Pancreas (tissue), 10 donors: ENCODE measurements around the gene TRAF6. TPM values are rescaled to one million over a fixed set of nuclear protein-coding genes. Genes with fewer than 3 reads are reported as not detected.

Experiments used
- ATAC-seq, 4 donors: fragments of 200-7000 bp; cut with Tn5 transposase; one replicate each; pipeline versions ENCODE4 v1.8.0 to v1.9.1; 2020; ENCODE audit warnings: mild to moderate bottlenecking in 4 of 4, moderate library complexity in 4 of 4
- DNase-seq, 6 donors: peaks; one replicate each; pipeline ENCODE4 v3.0.0-alpha.2; 2020
- FAIRE-seq: peaks from 2 replicates; lab custom pipeline; 2012; peaks lifted over from hg19 to GRCh38; lab: Jason Lieb, UNC
- H3K27ac ChIP-seq, 4 donors: fragments of 200-600 bp; sonication (generic); 1 replicate in 3 of 4; 2 replicates in 1 of 4; pipeline versions ENCODE4 v1.5.0 to v1.8.0; 2020
- H3K27me3 ChIP-seq, 4 donors: fragments of 200-600 bp; one replicate each; pipeline ENCODE4 v1.8.0; 2021
- H3K36me3 ChIP-seq, 3 donors: fragments of 200-600 bp; sonication (generic) in 1 of 3; one replicate each; pipeline versions ENCODE4 v1.5.0 to v1.8.0; 2020 to 2021
- H3K4me1 ChIP-seq, 3 donors: fragments of 200-600 bp; one replicate each; pipeline ENCODE4 v1.8.0; 2021
- H3K4me3 ChIP-seq, 4 donors: fragments of 200-600 bp; sonication (generic) in 2 of 4; one replicate each; pipeline versions ENCODE4 v1.5.0 to v1.8.0; 2020 to 2021
- H3K9me3 ChIP-seq, 4 donors: fragments of 200-600 bp; one replicate each; pipeline ENCODE4 v1.8.0; 2021
- WGBS, 2 donors: extraction: QIAGEN DNeasy Blood & Tissue Kit; methylation state at CpG; one replicate each; pipeline ENCODE4 v1.1.7; 2013; 5-methylcytosine and 5-hydroxymethylcytosine counted together
- intact Hi-C, 3 donors: fragments of 100-400 bp; cut with DNase I; formaldehyde crosslinking; loops; one replicate each; pipeline versions ENCODE4 v1.11.1 to v1.14.2; 2022
- polyA plus RNA-seq, 2 donors: library from polyadenylated mRNA; stranded (reverse); fragments of 200-250 nt; gene quantifications; one replicate each; pipeline ENCODE4 v1.2.3, GENCODE V29; 2013
- total RNA-seq, 6 donors: library from RNA; stranded (reverse); fragmentation: NEBNext Ultra II Directional in 4 of 6; extraction: Animal tissue kit (Norgen Biotek cat#: 25700) in 4 of 6; gene quantifications; one replicate each; pipeline versions ENCODE4 v1.2.1 to v1.2.4, GENCODE V29; 2021 to 2023
- TF ChIP-seq, protein P1 (sequence below), 4 donors: fragments of 200-600 bp; sonication (generic) in 3 of 4; IDR thresholded peaks; one replicate each; pipeline versions ENCODE4 v1.5.0 to v1.8.0; 2021; ENCODE audit warnings: antibody characterized with exemption in 4 of 4
- donor health status: healthy with polysubstance abuse.
- donor health status: DM: no; HTN: no; CAD: no; lungs with moderate emphysema.
- donor health status: DM: no; HTN: no; CAD: no.
- donor health status: control.
- donor health status: control.
- donor health status: Bipolar disorder and iron deficiency.
- donor health status: DM: yes; HTN: yes; CAD: no.
- donor health status: DM: no; HTN: no; CAD: no.
- donor health status: DM: no; HTN: no; CAD: no.
- donor health status: DM: yes; HTN: yes; CAD: no.

TRAF6 gene
- total and polyA plus RNA-seq, 8 donors: 1.2 to 9.5 (median 5.7) TPM

DNA sequence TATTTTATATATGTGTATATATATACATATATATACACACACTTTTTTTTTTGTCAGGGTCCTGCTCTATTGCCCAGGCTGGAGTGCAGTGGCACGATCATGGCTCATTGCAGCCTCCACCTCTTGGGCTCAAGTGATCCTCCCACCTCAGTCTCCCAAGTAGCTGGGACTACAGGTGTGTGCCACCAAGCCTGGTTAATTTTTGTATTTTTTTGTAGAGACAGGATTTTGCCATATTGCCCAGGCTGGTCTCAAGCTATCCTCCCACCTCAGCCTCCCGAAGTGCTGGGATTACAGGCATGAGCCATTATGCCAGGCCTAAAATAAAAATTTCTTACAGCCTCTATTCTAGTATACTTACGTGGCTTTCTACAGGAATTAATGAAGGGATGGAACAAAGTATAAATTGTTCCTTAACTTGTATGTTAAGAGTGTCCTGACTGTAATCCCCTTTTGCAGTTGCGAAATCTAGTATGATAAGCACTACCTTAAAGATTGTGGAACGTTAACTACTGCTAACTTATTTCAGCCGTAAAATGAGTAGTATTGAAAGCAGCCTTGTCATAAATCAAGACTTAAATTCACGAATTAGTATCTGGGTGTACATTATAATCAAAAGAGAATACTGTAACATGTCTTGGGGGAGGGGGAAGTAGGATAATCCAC, 2.1 kb downstream of the TRAF6 start:
- 33 to 42% methylated on average over 7 of the region's 7 CpGs for WGBS, 2 donors
- H3K4me1 ChIP-seq: peaks cover 2 to 24% (median 11%) of the 10 kb centered on the region in 3 donors
- TF ChIP-seq, protein P1, sequence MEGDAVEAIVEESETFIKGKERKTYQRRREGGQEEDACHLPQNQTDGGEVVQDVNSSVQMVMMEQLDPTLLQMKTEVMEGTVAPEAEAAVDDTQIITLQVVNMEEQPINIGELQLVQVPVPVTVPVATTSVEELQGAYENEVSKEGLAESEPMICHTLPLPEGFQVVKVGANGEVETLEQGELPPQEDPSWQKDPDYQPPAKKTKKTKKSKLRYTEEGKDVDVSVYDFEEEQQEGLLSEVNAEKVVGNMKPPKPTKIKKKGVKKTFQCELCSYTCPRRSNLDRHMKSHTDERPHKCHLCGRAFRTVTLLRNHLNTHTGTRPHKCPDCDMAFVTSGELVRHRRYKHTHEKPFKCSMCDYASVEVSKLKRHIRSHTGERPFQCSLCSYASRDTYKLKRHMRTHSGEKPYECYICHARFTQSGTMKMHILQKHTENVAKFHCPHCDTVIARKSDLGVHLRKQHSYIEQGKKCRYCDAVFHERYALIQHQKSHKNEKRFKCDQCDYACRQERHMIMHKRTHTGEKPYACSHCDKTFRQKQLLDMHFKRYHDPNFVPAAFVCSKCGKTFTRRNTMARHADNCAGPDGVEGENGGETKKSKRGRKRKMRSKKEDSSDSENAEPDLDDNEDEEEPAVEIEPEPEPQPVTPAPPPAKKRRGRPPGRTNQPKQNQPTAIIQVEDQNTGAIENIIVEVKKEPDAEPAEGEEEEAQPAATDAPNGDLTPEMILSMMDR (IDR thresholded peaks at IDR 0.05): no peak
- peak overlapping the region in 2 of 4 donors; percentile 91 to 92 for H3K27ac ChIP-seq
- H3K36me3 ChIP-seq: no peaks in the 10 kb centered on the region
- H3K27me3 ChIP-seq: no peaks in the 10 kb centered on the region
- intact Hi-C loops: no loop called here
- ATAC-seq: no peak
- H3K4me3 ChIP-seq: peak overlapping the region in 2 of 4 donors; percentile 77 to 95
- DNase-seq: no peak
- FAIRE-seq: no peak
- H3K9me3 ChIP-seq: no peaks in the 10 kb centered on the region

DNA sequence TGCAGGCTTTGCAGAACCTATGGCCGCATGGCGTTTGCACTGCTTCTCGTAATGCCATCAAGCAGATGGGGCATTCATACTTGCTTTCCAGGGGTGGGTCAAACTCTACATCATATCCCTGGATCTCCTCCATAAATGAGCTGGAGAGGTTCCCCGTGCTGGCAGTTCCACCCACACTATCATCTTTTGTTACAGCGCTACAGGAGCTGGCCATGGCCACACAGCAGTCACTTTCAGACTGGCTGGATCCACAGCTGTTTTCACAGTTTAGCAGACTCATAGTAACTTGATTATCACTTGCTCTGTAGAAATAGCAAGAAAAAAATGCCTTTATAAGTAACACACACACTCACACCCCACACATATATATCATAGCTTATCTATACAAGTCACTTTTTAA, 8.8 kb downstream of the TRAF6 start:
- WGBS, 2 donors: 74 to 78% methylated on average over 5 of the region's 5 CpGs
- H3K9me3 ChIP-seq: no peaks in the 10 kb centered on the region
- H3K27ac ChIP-seq: no peak overlapping the region
- peaks cover 0 to 36% (median 7%) of the 10 kb centered on the region in 3 donors for H3K36me3 ChIP-seq
- FAIRE-seq (no peak), DNase-seq (no peak), ATAC-seq (no peak)
- TF ChIP-seq, protein P1 (IDR thresholded peaks at IDR 0.05): no peak
- peaks cover 12 to 23% (median 18%) of the 10 kb centered on the region in 3 donors for H3K4me1 ChIP-seq
- no peak overlapping the region for H3K4me3 ChIP-seq
- intact Hi-C loops: no loop called here
- no peaks in the 10 kb centered on the region for H3K27me3 ChIP-seq

DNA sequence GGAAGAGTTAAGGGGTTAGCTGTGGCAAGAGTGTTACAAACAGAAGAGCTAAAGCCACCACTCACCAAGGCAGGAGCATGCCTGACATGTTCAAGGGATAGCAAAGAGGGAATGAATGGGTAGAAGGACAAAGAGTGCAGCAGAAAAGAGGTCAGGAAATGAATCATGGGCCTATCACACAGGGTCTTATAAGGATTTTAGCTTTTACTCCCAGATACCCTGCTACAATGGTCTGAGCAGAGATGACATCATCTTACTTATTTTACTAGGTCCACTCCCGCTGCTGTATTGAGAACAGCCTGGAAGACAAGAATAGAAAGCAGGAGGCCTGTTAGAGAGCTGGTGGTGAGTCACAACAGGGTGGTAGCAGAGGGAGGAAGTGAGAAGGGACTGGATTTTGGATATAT, 9.8 kb downstream of the TRAF6 start:
- WGBS, 2 donors: 84 to 88% methylated on average over 1 of the region's 1 CpG
- DNase-seq: no peak
- Histone ChIP-seq H3K27ac (peak overlapping the region in 1 of 4 donors; percentile 10), H3K4me1 (peaks cover 12 to 19% (median 18%) of the 10 kb centered on the region in 3 donors), H3K4me3 (no peak overlapping the region), H3K36me3 (peaks cover 0 to 45% (median 11%) of the 10 kb centered on the region in 3 donors), H3K27me3 (no peaks in the 10 kb centered on the region), H3K9me3 (no peaks in the 10 kb centered on the region)
- TF ChIP-seq, protein P1 (IDR thresholded peaks at IDR 0.05): no peak
- FAIRE-seq: no peak
- ATAC-seq: peak in 3 of 4 donors; percentile 53 to 89 (median 74)
- intact Hi-C loops: no loop called here

DNA sequence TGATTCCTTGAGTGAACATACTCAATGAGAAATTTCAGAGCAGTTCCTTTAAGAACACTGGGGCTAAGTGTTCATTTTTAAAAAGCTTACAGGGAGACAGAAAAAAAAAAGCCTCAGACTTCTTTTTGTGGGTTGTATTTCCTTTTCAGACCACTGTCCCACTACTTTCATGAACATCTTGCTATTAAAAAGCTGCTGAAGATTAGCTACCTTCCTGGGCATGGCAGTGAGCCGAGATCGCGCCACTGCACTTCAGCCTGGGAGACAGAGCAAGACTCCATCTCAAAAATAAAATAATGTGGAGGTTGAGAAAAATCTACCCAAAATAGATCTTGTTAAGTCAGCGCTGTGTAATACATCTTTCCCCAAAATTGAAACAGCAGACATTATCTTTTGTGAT, 10.8 kb downstream of the TRAF6 start:
- Histone ChIP-seq H3K27ac (no peak overlapping the region), H3K4me3 (no peak overlapping the region), H3K4me1 (peaks cover 12 to 19% (median 18%) of the 10 kb centered on the region in 3 donors), H3K36me3 (peaks cover 0 to 49% (median 11%) of the 10 kb centered on the region in 3 donors), H3K27me3 (no peaks in the 10 kb centered on the region), H3K9me3 (no peaks in the 10 kb centered on the region)
- FAIRE-seq (no peak), DNase-seq (no peak), ATAC-seq (no peak)
- TF ChIP-seq, protein P1 (IDR thresholded peaks at IDR 0.05): no peak
- intact Hi-C loops: no loop called here
- 93 to 96% methylated on average over 4 of the region's 4 CpGs for WGBS, 2 donors

DNA sequence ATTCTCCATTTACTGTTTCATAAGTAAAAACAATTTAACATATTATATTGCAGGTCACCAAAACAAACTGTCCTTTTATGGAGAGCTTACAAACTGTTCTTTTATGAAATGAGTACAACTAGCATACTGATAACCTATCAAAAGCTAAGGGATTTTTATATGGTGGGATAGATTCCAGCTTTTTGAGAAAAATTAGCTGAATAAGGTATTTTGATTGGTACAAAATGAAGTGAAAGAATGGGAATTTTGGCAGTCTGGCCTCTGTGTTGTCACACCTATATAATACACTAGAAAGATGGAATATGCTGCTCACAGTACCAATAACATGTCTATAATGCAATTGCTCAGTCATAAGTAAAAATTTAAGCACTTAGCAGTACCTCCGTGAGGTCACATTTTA, 11.4 kb downstream of the TRAF6 start:
- Histone ChIP-seq H3K9me3 (no peaks in the 10 kb centered on the region), H3K36me3 (peaks cover 0 to 50% (median 11%) of the 10 kb centered on the region in 3 donors), H3K4me3 (no peak overlapping the region), H3K4me1 (peaks cover 12 to 19% (median 16%) of the 10 kb centered on the region in 3 donors), H3K27ac (no peak overlapping the region), H3K27me3 (no peaks in the 10 kb centered on the region)
- FAIRE-seq (no peak), DNase-seq (no peak), ATAC-seq (no peak)
- 87 to 92% methylated on average over 1 of the region's 1 CpG for WGBS, 2 donors
- TF ChIP-seq, protein P1 (IDR thresholded peaks at IDR 0.05): no peak
- intact Hi-C loops: no loop called here
